GM19455 (cell line): ENCODE results near the gene SCUBE1.
"Not testable (repeated sequence)": the region's sequence is repeated elsewhere in the genome, so short reads cannot be mapped to it uniquely, and the experiment has no call there.

Experiments
- ATAC-seq: cut with Tn5 transposase; IDR thresholded peaks from one replicate; pipeline ENCODE4 v1.9.1; 2021; ENCODE audit not compliant: unreplicated experiment

The SCUBE1 gene

DNA sequence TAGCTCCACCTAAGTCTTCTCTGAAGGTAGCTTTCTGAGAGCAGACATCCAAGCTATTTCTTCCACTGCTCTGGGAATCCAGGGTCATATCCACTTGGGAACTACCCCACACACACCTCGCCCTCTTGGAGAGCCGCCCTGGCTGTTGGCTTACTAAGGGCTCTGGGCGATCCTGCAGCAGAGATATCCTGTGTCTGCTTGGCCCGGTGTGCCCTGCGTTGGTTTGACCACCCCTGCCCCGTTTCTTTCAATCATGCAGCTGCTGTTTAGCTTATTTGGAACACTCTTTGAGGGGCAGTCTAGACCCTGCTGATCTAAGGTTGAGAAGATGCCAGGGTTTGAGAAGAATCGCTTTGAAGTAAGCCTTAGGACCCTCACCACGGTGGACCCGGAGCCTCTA lies 17.4 kb upstream of the SCUBE1 start:
- no peak for ATAC-seq

DNA sequence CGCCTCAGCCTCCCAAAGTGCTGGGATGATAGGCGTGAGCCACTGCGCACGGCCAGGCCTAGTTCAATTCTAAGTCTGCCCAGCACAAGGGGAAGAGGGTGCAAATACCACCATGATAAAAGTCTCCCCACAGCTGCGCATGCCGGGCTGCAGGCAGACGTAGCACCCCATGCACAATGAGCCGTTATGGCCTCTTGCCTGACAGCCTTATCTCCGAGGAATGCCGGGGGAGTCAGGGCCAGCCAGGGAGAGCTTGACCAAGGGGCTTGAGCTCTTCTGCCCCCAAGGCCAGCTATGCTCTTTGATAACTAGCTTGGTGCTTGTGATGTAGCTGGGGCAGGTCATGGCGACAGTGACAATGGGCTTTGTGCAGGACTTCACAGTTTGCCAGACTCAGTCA lies 13.7 kb upstream of the SCUBE1 start:
- ATAC-seq = no peak

DNA sequence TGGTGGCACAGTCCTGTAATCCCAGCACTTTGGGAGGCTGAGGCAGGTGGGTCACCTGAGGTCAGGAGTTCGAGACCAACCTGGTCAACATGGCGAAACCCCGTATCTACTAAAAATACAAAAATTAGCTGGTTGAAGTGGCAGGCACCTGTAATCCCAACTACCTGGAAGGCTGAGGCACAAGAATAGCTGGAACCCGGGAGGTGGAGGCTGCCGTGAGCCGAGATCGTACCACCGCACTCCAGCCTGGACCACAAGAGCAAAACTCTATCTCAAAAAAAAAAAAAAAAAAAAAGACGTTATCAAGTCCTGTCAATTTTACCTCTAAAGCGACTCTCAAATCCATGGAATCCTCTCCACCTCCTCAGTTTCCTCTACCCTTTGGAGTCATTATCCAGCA lies 12.5 kb upstream of the SCUBE1 start:
- not testable (repeated sequence) for ATAC-seq

DNA sequence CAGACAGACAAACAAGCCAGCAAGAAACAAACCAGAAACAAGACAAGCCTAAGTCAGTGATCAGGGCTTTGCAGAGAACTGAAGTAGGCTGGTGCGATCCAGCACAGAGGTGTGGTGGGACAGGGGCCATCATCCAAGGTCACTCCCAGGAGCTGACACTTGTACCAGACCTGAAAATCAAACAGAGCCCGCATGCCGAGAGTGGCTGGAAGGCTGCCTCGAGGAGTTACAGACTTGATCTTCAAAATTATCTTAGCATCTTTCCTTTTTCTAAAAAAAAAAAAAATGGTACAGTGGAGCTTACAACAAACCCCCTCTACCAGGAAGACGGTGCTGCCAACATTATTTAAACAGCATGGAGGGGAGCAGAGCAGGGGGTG lies 8.8 kb upstream of the SCUBE1 start:
- no peak for ATAC-seq

DNA sequence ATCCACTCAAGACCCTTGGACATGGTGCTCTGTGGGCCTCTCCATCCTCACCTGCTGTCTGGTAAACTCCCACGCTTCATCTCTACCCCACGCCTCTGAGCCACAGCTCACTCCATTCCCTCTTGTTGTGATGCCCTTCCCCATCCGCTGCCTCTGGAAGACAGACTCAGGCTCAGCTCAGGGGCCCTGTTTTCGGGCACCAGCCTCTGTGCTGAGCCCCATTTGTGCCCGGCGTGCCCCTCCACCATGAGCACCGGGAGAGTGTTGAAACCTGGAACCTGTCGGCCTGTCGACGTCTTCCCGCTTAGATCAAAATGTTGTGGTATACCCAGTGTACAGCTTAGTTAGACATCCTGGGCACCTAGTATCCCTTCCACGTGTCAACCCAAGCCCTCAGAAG lies 6.5 kb upstream of the SCUBE1 start:
- no peak for ATAC-seq

DNA sequence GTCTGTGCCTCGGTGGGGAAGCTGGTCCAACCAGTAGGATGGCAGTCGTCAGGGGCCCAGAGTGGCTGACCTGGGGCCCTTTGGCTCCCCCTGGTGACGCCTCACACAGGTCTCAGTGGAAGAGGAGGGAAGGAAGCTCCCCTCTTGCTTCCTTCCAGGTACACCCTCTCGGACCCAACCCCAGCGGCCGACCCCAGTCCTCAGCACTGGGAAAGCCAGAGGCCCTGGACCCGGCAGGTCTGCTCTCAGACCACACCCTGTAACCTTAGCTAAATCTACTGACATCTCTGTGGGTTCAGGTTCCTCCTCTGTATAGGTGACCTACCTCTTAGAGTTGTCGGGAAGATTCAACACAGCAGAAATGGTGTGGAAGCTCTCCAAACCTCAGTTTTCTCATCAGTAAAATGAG lies 3.4 kb upstream of the SCUBE1 start:
- no peak for ATAC-seq

DNA sequence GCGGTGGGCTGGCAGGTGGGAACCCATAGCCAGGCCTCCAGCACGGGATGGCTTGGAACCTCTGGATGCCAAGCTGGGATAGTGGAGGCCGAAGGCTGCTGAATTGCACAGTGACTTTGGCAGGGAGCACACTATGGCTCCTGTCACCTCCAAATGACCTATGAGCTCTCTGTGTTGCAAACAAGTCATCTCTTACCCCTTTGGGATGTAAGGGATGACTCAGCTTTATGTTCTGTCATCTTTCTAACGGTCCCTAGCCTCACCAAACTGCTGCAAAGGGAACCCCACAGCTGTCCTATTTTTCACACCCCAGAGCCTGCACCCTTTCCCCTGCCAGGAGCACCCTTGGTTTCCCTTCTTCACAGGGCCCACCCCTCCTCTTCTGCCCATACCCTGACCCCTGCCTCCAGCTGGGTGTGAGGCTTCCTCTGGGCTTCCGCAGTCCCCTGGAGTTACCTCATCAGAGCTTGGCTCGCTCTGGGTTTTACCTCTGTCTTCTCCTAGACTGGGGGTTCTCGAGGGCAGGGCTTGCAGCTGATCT lies 2.7 kb upstream of the SCUBE1 start:
- no peak for ATAC-seq

DNA sequence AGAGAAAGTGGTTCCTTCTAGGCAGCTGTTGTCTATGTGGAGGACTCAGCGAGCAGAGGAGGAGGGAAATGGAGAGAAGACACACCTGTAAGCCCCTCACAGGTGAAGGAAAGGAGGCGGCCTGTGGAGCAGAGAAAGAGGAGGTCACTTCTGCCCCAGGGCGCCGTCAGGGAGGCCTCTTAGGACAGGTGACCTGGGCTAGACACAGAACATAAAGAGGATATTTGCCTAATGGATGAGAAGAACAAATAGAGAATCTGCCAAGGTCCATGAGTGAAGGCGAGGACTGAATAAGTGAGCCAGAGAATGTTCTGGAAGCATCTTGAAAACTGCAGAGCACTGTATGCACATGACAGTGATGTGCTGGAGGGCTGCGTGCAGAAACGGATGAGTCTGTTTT lies 2.2 kb upstream of the SCUBE1 start:
- ATAC-seq = no peak

DNA sequence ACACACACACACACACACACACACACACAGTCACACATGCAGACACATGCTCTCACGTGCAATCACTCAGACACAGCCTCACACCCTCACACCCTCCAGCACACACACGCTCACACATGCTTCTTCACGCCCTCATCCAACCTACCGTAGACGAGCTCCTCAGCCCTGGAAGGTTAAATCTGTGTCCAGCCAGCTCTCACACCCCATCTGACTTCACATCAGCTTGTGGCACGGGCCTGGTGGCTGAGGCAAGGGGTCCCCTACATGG lies 1.3 kb upstream of the SCUBE1 start:
- no peak for ATAC-seq

DNA sequence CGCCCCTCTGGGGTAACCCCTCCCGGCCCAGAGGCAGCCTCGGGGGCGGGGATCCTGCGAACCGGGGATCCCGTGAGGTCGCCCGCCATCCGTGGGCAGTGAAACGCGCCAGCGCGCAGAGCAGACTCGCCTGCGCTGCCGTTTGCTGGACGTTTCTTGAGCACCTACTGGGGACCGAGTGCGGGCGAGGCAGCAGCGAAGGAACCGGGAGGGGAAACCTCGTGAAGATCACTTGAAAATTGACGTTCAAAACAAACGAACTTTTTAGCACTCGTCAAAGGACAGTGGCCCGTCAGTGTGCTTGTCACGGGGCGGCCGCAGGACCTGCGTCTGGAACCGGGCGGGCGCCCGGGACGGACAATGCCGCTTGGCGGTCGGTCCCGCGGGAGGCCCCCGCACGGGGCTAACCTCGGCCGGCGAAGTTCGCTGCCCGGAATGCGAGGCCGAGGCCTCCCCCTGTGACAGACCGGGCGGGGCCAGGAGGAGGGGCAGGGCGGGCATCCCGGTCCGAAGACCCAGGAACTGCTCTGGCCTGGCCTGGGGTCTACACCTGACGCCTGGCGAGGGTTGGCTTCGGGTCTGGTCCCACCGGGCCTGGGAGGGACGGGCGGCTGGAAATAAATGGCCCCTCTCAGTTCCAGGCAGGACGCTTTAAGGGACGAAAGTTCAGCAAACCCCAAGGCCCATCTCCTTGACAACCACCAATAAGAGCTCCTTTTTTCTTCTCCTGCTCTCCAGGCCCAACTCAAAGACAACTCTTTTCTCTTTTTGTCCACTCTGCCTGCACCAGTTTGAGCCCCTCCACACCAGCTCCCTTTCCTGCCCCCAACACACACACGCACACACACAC lies 723 bp upstream of the SCUBE1 start:
- ATAC-seq = no peak

DNA sequence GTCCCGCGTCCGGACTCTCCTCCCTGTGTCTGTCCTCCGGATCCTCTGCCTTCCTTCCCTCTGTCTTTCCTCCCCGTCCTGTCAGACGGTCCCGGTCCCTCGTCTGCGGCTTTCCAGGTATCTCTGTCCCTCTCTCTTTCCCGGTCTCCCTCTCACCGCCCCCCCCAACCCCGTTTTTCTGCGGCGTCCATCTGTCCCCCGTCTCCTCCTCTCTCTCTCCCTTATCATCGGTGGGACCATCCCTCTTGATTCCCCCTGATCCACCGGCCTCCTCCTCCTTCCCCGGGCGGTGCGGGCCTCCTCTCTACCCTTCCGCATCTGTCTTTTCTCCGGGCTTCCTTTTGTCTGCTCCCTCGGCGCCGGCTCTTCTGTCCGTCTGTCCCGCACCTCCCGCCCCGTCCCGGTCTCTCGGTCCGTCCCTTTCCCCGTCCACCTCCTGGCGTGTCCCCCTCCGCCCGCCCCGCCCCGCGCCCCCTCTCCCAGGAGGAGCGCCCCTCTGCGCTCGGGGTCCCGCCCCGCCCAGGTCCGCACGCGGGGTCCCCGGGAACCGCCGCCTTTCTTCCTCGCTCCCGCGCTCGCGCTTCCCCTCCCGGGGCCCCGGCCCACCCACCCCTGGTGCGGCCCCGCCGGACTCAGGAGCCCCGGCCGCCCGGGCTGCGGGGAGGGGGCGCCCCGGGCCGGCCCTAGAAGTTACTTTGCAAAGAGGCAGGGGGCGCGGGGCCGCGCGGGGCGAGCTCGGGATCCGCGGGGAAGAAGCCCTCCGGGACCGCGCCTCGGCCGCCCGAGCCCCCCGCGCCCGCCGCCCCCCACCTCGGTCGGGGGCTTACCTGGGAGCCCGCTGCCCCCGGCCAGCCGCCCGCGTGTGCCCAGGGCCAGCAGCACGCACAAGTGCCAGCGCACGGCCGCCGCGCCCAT lies 568 bp downstream of the SCUBE1 start:
- ATAC-seq = no peak

DNA sequence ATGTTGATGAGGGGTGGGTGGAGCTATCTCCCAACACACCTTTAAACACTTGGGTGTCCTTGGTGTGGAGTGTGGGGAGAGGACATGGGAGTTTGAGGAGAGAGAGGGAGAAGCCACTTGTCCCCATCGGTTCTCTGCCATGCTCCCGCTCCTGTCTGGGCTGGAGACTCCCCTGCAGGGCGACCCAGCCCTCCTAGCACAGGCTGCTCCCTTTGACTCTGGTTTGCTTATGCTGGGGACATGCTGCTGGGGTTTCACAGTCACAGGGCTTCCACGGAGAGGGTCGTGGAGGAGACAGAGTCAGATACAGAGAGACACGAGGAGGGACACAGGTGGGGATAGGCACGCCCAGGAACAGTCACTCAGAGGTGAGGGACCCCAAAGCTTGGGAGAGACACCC lies 1.6 kb downstream of the SCUBE1 start:
- no peak for ATAC-seq

DNA sequence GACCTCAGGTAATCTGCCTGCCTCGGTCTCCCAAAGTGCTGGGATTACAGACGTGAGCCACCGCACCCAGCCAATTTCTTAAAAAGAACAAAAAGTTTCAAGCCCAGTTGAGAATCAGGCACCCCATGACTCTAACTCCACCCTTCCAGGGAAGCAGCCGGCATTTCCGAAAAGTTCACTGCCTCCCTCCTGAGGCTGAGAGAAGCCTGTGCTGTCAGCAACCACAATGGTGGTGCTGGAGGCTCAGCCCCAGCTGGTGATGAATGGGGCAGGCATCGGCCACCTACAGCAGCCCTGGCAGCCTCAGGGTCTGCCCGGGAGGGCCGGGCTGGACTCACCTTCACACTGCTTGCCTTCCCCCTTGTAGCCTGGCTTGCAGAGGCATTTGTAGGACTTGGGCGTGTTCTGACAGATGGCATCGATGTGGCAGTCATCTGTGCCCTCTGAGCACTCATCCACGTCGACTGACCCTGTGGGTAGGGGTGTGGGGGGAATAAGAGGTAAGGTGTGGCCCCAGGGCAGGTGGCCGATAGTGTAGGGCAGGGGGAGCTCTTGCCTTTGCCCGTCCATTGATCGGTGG lies 4.3 kb downstream of the SCUBE1 start:
- no peak for ATAC-seq

DNA sequence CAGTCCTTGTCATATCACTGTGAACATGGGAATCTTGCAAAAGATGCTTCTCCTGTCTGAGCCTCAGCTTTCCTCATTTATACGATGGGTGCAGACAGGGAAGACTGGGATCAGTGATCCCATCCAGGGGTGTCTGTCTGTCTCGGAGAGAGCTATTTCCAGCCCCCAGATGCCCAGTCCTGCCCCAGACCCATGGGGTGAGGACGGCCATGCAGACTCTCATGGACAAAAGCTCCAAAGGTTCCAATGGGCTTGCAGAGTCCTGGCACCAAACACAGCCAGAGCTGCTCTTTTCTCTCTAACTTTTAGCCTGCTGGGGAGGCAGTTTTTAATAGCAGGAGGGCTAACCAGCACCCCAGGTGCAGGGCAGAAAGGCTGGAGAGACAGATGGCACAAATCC lies 5.2 kb downstream of the SCUBE1 start:
- no peak for ATAC-seq

DNA sequence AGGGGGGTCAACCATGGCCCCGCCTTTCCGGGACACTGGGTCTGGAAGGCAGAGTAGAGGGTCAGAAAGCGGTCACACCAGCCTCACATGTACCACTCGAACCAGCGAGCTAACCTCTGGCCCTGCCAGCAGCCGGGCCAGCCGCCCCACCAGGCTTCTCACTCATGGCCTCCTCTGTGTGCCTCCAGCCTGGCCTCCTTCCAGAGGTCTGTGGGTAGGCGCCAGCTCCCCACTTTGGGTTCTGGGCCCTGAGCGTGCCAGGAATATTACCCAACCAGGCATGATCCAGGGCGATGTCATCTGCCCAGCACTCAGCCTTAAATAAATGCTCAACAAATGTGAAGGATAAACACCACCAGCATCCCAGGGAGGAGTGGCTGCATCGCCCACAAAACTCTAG lies 5.8 kb downstream of the SCUBE1 start:
- ATAC-seq = no peak

DNA sequence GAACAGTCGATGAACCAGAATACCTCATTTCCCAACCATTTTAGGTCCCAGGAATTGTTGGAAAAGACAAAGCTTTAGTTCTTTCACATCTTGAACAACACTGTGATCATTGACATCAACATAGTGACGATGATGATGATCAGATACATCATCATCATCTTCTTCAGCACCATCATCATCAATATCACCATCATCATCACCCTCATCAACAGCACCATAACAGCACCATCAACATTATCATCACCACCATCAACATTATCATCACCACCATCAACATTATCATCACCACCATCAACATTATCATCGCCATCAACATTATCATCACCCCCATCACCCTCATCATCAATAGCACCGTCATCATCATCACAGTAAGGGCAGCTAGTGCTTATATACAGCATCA lies 8.8 kb downstream of the SCUBE1 start:
- no peak for ATAC-seq

DNA sequence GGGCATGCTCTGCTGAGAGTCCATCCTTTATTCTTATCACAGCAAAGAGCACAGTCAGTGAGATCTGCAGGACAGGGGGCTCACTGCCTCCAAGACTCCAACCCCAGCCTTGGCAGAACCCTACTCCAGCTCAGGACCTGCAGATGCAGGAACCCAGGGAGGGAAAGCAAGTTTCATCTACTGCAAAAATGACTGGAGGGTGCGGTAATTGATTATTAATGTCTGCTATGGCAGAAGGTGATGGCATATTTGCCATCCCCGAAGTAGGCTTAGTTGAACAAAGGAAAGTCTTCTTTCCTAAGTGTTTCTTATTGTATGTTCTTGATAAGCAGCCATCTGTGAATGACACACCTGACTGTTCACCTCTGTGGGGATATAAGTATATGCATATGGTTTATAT lies 9.2 kb downstream of the SCUBE1 start:
- no peak for ATAC-seq

DNA sequence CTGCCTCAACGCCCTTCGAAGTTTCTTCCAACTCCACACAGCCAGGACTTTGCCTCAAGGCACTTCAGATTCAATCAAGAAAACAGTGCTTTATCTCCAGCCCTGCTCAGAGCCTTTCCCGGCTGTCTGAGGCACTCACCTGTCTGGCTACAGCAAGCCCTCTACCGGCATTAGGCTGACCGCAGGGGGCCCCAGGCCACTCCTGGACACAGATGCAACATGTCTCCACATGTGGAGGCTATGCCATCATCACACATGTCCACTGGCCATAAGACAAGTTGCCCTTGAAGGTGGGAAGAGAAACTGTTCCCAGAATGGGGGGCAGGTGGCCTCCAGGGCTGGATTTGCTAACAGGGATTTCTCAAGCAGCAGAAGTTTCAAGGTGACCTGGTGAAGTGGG lies 10.0 kb downstream of the SCUBE1 start:
- no peak for ATAC-seq

DNA sequence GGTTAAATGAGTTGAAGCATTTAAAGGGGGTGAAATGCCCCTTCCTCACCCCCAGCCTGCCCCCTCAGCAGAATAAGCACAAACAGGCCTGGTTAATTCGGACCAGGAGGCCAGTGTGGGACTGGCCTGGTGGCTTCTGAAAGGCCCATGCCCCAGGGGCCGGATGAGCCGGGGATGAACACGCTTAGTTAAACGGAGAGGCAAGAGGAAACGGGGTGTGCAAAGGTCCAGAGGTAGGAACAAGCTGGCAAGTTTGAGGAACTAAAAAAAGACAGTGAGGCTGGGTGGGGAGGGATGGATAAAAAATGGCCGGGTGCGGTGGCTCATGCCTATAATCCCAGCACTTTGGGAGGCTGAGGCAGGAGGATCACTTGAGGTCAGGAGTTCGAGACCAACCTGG lies 11.5 kb downstream of the SCUBE1 start:
- no peak for ATAC-seq

DNA sequence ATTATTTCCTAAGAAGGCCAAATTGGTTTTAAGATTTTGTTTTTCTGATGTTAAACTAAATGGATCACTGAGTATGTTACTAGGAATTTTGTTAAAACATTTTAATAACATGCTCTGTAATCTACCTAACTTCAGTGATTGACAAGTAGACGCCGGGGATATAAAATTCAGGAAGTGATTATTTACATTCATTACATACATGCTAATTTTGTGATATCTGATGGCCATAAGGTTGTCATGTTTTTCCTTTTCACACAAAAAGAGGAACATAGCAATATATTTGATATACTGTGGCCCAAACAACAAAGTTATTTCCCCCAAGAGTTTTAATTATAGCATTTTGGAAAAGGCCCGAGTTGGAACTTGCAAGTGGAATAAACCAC lies 12.1 kb downstream of the SCUBE1 start:
- ATAC-seq = no peak

DNA sequence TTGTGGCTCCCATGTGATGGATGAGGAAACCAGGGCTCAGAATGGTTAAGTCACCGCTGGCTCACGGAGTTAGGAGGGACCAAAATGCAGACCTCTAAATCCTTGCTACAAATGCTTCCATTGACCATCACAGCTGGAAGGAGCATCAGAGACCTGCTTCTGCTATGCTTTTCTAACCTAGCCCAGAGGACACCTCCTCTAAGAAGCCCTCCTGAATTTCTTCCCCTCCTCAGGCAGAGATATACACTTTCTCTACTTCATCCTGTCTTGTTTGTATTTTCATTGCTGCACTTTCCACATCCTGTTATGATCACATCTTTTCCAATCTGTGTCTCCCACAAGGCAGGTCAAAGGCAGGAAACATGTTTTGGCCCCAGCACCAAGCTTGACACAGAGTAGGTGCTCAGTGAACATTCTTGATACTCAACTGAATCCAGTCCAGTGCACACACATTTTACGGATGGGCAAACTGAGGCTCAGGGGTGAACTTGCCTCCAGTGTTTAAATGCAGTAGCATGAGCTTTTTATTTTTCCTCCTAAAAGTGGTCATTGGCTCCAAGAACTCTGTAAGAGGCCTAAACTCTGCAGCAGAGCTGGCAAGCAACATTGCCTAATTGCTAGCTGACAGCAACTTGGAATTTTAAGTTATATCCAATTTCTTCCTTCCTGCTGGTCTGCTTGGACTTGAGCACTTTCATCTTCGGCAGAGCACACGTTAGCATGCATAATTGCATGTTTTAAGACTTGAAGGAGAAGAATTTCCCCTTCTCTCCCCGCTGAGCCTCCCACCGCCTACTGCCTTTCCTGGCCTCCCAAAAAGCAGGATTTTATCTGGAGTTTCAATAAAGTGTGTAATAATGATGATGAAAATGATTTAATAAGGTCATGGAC lies 12.7 kb downstream of the SCUBE1 start:
- ATAC-seq = no peak
